ENCODE measurements around the gene CIROP. TPM values are rescaled to one million over a fixed set of nuclear protein-coding genes. Genes with fewer than 3 reads are reported as not detected.

The CIROP gene
- total and polyA plus RNA-seq, 9 of the 15 experiments (the other 6 are each of a cell fraction or from before 2014, with no cell fraction given) = not detected

- TF ChIP-seq MBD1 (CRISPR knock-in tag; IDR thresholded peaks at IDR 0.05) (no peak), NCOR1 (IDR thresholded peaks at IDR 0.05) (no peak), RBM25 (IDR thresholded peaks at IDR 0.05; ENCODE audit: low read depth, low read length, severe bottlenecking) (no peak), PATZ1 (CRISPR knock-in tag; IDR thresholded peaks at IDR 0.05; ENCODE audit: borderline replicate concordance) (no peak)
Observed at GRCh38 chr14:23053426-23053825, 51.4 kb downstream of the CIROP start (continued).

GRCh38 chr14:23052671-23053070, 52.1 kb downstream of the CIROP start:
- Histone ChIP-seq H3K9ac (ENCODE audit: insufficient read depth in 1 of 2, low read depth in 2 of 2, low read length in 2 of 2) (no peak overlapping the region), H3K9me1 (ENCODE audit: control insufficient read depth, insufficient read depth, low read length) (no peaks in the 10 kb centered on the region), H3K27me3 (ENCODE audit: control insufficient read depth in 2 of 2, insufficient read depth in 2 of 2, low read length in 2 of 2) (no peaks in the 10 kb centered on the region), H2AFZ (ENCODE audit: low read depth, low read length) (no peak overlapping the region), H4K20me1 (replicated peaks; ENCODE audit: control insufficient read depth, insufficient read depth, low read length) (no peaks in the 10 kb centered on the region), H3K9me3 (replicated peaks; ENCODE audit: control insufficient read depth, insufficient read depth, low read depth, low read length) (no peaks in the 10 kb centered on the region), H3K79me2 (ENCODE audit: control insufficient read depth, insufficient read depth, low read length) (no peaks in the 10 kb centered on the region; the same call in 2 of the 3 replicates), H3K4me3 (no peak overlapping the region), H3K4me1 (replicated peaks in 1 of 2; ENCODE audit: control insufficient read depth in 2 of 2, insufficient read depth in 2 of 2, low read length in 2 of 2) (peaks cover 11 to 42% of the 10 kb centered on the region in 2 experiments), H3K36me3 (ENCODE audit: control insufficient read depth, insufficient read depth, low read length) (peaks cover 5% of the 10 kb centered on the region; the same call in 1 of the 3 replicates), H3K4me2 (ENCODE audit: insufficient read depth, low read length) (no peak overlapping the region), H3K27ac (ENCODE audit: extremely low read depth, low read depth, low read length) (no peak overlapping the region)
- intact Hi-C loops (cut with micrococcal nuclease) (loop anchor here (1.0 kb wide), 1 partner anchor 58 kb away; no protein-coding TSS in a partner anchor), in situ Hi-C loops (cut with MboI) (loop anchor here (5.0 kb wide), 1 partner anchor 75 kb away; no protein-coding TSS in a partner anchor)
- ChIA-PET POLR2A (interaction anchor here (0.6 to 1.5 kb wide), 2 partner anchors 68 to 84 kb away, joined by 3 to 5 read pairs; no protein-coding TSS in a partner anchor), CTCF (ENCODE audit: low intra/inter-chr PET ratio) (interaction anchor here (1.8 to 9.2 kb wide), 3 partner anchors 57 to 79 kb away, joined by 11 to 141 read pairs (median 45); no protein-coding TSS in a partner anchor)
- ATAC-seq = no peak
- BruUV-seq (replicated peaks) = no TSS peak
- WGBS (ENCODE audit: insufficient coverage, low coverage, missing lambda C conversion rate) = 83% methylated on average over 2 of the region's 3 CpGs
- no peak for DNase-seq (ENCODE audit: extremely low read depth in 1 of 4, low spot score in 3 of 4)
- FAIRE-seq = peak; percentile 42
- no peak for TF ChIP-seq ZEB2 (IDR thresholded peaks at IDR 0.05)
- no peak for TF ChIP-seq SIN3A (IDR thresholded peaks at IDR 0.05; ENCODE audit: borderline replicate concordance in 2 of 2, control insufficient read depth in 1 of 2, low read depth in 2 of 2, low read length in 2 of 2)
- TF ChIP-seq MEF2A (IDR thresholded peaks at IDR 0.05; ENCODE audit: control insufficient read depth, low read depth, low read length) = no peak
- no peak for TF ChIP-seq U2AF1 (optimal IDR thresholded peaks at IDR 0.05; ENCODE audit: low read depth, low read length)
- TF ChIP-seq HMG20A (CRISPR knock-in tag; conservative IDR thresholded peaks at IDR 0.05) = no peak
- no peak for TF ChIP-seq RFX7 (CRISPR knock-in tag; IDR thresholded peaks at IDR 0.05)
- no peak for TF ChIP-seq HNRNPL (IDR thresholded peaks at IDR 0.05; ENCODE audit: low read depth, low read length)
- TF ChIP-seq IRF1 (CRISPR knock-in tag; IDR thresholded peaks at IDR 0.05; ENCODE audit: borderline replicate concordance) = no peak
- TF ChIP-seq THAP7 (CRISPR knock-in tag; IDR thresholded peaks at IDR 0.05) = no peak

All from K562 (cell line).